Upper lobe of left lung (tissue), 4 donors: Measurements from ENCODE around the gene TTC34.

Experiments
- CTCF ChIP-seq, 6 experiments: fragments of 450-650 bp in 4 of 6; fragments of 200-600 bp in 2 of 6; sonication (generic) in 2 of 6; IDR thresholded peaks; one replicate each; pipeline ENCODE4 v1.5.1; 2016 to 2019; ENCODE audit warnings: antibody characterized with exemption in 6 of 6
- POLR2A ChIP-seq, 4 donors: fragments of 450-650 bp; IDR thresholded peaks; one replicate each; pipeline ENCODE4 v1.5.1; 2016 to 2017; ENCODE audit warnings: antibody characterized with exemption in 4 of 4, mild to moderate bottlenecking in 2 of 4
- POLR2AphosphoS5 ChIP-seq, 2 donors: sonication (generic); formaldehyde crosslinking; IDR thresholded peaks; one replicate each; pipeline ENCODE4 v1.5.1; 2017; ENCODE audit warnings: antibody characterized with exemption in 2 of 2

GRCh38 chr1:2783069-2783434 is 18.4 kb downstream of the TTC34 start:
- TF ChIP-seq CTCF (IDR thresholded peaks at IDR 0.05), result no peak
- no peak for TF ChIP-seq POLR2AphosphoS5 (IDR thresholded peaks at IDR 0.05)
- TF ChIP-seq POLR2A (IDR thresholded peaks at IDR 0.05), result no peak
